Activated CD4-positive, alpha-beta T cell treated with anti-CD3 and anti-CD28 coated beads, Interleukin-2, amount 50 U/mL, for 48 hours (primary cell): ENCODE data around the gene HSD17B7.
"Not testable (repeated sequence)": the region's sequence is repeated elsewhere in the genome, so short reads cannot be mapped to it uniquely, and the experiment has no call there.

Experiments used
- DNase-seq, 2 experiments: peaks; one replicate each; pipeline ENCODE4 v3.0.0-alpha.2; 2020

Gene HSD17B7, protein sequence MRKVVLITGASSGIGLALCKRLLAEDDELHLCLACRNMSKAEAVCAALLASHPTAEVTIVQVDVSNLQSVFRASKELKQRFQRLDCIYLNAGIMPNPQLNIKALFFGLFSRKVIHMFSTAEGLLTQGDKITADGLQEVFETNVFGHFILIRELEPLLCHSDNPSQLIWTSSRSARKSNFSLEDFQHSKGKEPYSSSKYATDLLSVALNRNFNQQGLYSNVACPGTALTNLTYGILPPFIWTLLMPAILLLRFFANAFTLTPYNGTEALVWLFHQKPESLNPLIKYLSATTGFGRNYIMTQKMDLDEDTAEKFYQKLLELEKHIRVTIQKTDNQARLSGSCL

GRCh38 chr1:162790303-162790984 lies at the start of gene HSD17B7:
HSD17B7 (plus strand) TSS chr1:162790702; CDS start chr1:162790801, 99 bp downstream.
- DNase-seq = peak; percentile 70 to 78

DNA sequence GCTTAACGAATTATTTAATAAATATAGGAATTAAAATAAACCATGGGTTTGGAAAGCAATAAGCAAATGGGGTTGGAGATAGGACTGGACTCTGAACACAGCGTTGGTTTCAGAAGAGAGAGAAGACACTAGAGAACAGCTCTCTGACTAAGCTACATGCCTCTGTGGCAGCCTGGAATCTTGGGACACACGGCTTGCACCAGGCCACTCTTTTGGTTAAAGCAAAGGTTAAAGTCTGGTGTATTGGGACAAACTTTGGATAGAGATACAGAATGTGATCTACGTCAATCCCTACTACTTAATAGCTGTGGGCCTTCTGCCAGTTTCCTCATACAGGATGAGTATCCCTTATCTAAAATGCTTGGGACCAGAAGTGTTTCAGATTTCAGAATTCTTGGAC lies 49.7 kb upstream of the HSD17B7 start:
- DNase-seq = no peak

- DNase-seq = no peak
Measured at GRCh38 chr1:162741574-162741973, 48.9 kb upstream of the HSD17B7 start.

GRCh38 chr1:162746264-162746942 lies 44.1 kb upstream of the HSD17B7 start:
- DNase-seq = not testable (repeated sequence)

DNA sequence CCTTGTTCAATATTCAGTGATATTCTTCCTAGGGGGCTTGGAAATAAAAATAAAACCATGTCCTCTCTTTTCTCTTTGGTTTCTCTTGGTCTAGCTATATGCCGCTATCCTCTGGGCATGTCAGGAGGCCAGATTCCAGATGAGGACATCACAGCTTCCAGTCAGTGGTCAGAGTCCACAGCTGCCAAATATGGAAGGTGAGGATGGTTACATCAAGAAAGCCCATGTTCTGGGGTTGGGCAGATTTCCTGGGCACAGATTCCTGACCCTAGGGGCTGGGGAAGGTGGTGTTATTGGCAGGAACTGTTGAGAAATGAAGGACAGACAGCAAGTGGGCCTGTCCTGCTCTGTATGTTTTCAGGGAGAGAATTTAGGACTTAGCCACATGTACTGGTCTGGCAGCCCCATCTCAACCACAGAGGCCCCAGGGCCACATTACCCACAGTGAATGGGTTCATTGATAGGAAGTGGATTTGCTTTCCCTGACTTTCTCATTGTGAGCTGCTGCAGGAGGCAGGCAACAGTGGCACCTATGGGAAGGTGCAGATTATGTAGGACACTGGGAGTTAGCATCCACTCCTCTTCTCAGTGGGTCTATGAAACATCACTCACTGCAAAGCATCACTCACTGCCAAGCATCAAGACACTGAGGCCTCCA lies 37.4 kb upstream of the HSD17B7 start:
- DNase-seq = no peak

DNA sequence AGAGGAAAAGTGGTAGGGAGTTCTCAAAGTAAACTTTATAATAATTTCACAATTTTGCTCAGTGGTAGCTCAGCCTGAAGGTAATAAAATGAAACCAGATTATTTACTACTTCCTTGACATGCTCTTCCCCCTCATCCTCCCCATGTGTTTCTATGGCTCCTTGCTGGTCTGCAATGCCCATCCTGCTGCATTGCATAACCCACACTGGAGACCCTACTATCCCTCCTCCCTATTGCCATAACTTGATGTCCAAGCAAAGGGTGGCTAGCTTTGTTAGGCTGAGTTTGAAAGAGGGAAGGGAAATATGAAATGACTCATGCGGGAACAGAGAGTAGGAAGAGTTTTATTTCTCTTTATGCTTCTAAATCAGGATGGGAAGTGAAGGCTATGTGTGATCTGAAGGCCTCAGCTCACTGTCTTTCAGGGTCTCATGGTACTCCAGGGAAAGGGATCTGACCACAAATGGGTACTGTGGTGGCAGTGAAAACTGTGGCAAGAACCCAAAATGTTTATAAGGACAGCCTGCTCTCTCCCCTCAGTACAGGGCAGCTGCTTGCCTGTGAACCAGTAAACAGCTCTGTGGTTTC lies 36.4 kb upstream of the HSD17B7 start:
- no peak for DNase-seq

- DNase-seq = no peak
Measured at GRCh38 chr1:162755306-162755705, 35.2 kb upstream of the HSD17B7 start.

DNA sequence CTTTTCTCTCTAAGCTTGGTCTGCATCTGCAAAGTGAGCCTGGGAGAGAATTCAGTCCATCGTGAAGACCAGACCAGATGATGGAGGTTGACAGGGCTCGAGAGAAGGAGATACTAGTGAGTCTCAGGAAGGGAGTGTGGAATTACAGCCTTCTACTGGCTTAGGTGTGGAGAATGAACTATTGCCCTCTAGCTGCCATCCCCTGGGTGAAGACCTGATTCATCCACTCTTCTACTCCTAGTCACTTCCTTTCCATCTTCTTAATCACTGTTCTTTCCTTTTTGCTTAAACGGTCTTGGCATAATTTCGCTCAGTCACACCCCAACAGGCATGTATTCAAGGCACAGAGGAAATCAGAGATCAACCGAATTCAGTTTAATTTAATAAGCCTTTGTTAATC lies 34.0 kb upstream of the HSD17B7 start:
- no peak for DNase-seq

- DNase-seq = no peak
Measured at GRCh38 chr1:162757476-162757875, 33.0 kb upstream of the HSD17B7 start.

GRCh38 chr1:162765788-162766187 lies 24.7 kb upstream of the HSD17B7 start:
- no peak for DNase-seq

GRCh38 chr1:162772571-162773154 lies 17.8 kb upstream of the HSD17B7 start:
- DNase-seq = no peak

GRCh38 chr1:162774007-162774406 lies 16.5 kb upstream of the HSD17B7 start:
- DNase-seq = no peak

GRCh38 chr1:162779043-162779442 lies 11.5 kb upstream of the HSD17B7 start:
- DNase-seq = no peak

- no peak for DNase-seq
Measured at GRCh38 chr1:162782671-162783070, 7.8 kb upstream of the HSD17B7 start.

DNA sequence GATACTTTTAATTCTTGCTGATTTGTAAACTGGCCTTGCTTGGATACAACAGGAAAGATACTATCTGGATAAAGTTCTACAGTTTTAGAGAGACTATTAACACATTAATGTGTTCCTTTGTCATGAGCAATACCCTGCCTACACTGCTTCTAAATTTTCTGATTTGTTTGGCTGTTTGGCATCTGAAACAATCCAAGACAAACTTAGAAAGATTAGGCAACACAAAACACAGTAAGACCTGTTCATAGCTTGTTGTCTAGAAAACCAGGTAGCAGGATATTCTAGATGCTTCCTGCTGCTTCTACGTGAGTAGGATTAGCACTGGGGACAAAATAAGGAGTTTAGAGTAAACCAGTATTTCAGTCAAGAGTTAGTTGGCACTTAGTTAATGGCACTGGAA lies 5.6 kb upstream of the HSD17B7 start:
- DNase-seq = not testable (repeated sequence)

DNA sequence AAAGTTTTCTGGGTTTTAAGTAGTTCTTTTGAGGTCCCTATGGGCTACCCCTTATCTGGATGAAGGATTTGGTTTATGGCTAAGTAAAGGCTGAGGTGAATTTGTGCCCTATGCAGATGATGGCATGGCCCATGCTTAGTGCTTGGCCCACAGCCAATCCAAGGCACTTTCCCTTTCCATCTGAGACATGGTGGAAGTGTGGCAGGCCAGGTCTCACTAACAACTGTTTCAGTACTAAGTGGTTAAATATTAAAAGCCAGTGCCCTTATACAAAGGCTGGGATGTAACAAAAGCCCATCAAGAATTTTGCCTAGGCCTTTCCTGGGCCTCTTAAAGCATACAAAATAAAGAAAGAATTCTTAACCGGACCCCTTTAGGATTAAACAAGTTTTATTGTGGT lies 1.7 kb upstream of the HSD17B7 start:
- DNase-seq = peak in 1 of 2 experiments; percentile 5

DNA sequence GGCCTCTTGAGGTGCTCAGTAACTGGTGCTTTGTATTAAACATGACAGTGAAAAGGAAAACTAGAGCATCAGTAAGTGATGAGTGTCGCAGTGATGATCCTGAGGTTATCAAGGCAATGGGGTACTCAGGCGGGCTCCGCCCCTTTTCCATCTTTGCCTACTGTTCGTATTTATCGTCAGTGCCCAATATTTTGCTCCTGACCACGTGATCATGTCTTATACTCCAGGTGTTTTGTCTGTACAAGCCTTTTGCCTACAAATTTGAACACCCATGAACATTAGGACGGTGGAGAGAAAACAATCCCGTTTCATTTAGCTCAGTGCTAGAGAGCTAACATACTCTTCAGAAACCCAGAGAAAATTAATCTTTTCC lies 469 bp downstream of the HSD17B7 start:
- DNase-seq = not testable (repeated sequence)

DNA sequence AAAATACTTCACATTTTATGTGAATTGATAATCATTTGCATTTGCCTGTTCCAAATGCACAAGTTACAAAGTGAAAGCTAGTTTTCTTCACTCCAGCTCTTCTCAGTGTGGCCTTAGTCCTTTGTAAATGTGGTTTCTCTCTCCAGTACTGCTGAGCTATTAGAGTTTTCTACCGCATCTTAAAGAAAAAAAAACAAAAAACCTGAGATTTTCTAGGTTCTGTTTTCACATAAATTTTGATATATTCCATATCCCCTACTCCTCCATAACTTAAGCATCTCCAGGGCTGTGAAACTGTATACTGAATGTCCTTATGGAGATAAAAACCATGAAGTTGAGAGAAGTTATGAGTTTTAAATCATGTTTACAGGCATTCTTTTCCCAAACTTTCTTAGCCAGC lies 3.8 kb downstream of the HSD17B7 start:
- not testable (repeated sequence) for DNase-seq

DNA sequence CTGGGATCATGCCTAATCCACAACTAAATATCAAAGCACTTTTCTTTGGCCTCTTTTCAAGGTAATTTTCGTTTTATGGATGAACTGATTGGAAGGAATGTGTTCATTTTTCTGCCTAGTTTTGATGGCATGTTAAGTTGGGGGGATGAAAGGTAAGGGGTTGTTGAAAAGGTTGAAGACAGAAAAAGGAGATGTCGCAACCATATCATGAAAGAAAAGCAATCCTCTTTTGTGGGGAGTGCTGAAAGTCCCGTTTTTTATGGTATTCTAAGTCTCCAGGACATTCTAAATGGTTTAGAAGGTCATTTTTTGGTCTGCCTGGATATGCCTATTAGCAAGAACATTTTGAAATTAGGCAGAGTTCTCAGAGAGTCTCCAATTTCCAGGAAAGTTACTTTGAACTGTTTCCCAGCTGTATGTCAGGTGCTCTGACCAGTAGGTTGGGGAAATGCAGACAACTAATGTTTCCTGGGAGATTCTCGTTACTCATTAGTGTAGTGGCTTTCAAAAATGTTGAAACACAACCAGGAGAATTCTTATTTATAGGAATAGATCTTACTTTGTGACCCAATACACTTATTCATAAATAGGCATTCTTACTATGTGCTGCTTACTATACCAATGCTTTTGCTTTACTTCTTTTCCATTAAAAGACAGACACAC lies 6.2 kb downstream of the HSD17B7 start:
- not testable (repeated sequence) for DNase-seq

DNA sequence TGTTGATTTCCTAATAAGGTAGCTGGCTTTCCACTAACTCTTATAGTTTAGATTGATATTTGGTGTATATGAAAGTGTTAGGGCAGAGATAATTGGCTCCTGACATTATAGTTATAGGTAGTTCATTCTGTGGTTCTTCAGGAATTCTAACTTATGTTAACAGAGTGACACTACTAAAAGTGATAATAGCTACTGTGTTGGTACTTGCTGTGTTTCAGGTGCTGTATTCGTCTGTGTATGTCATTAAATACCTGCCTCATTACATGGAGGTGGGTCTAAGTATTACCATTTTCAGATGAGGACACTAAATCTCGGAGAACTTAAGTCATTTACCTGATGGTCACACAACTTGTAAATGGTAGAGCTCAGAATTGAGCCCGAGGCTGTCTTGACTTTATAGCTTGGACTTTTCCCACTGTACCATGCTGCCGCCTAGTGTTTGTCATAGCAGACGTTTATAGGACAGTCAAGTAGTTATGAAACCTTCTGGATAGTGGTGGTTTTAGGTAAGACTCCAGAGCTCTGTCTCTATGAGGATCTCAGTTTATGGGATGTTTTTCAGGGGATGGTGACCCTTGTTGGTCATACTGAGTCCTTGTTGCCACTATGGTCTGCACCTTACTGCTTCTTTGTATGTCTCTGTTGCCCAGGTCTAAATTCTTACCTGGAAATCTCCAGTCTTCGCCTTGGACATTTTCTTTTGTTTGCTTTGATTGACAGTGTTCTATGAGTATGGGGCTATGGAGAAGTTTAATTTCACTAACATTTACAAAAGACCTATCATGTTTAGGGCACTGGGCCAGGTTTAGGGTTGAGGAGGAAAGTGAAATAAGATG lies 9.7 kb downstream of the HSD17B7 start:
- DNase-seq = peak in 1 of 2 experiments; percentile 18

GRCh38 chr1:162807503-162807902 lies 17.0 kb downstream of the HSD17B7 start:
- DNase-seq = not testable (repeated sequence)
